Suppressor macrophage (primary cell): ENCODE data around the gene SUPT16H.
"Not testable (repeated sequence)": the region's sequence is repeated elsewhere in the genome, so short reads cannot be mapped to it uniquely, and the experiment has no call there.

Experiments
- DNase-seq, 4 experiments: peaks; one replicate each; pipeline ENCODE4 v3.0.0-alpha.2; 2020 to 2022

The SUPT16H gene

GRCh38 chr14:21367582-21368144 lies 16.2 kb downstream of the SUPT16H start:
- DNase-seq: no peak

- DNase-seq: no peak
These were observed 27.3 kb downstream of the SUPT16H start for GRCh38 chr14:21356511-21356910.

- DNase-seq: peak; percentile 69 to 84 (median 83)
These were observed 31.2 kb downstream of the SUPT16H start for GRCh38 chr14:21352587-21352986.

DNA sequence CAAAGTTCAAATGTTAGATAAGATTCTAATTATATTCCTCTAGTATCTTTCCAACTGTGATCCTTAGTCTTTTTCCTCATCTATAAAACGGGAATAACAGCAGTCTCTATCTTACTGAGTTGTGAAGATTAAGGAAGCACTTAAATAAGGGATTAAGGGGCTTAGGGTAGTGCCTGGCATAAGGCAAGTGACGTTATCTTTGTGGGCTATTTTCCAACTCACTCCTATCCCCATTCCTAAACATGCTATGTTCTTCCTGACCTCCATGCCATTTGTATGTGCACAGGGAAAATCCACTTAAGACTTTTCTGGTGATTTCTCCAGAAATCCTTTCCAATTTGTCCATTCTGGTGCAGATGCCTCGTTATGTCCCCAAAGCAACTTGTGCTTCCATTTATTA lies 33.3 kb downstream of the SUPT16H start:
- DNase-seq: no peak

- no peak for DNase-seq
These were observed 36.6 kb downstream of the SUPT16H start for GRCh38 chr14:21347201-21347600.

DNA sequence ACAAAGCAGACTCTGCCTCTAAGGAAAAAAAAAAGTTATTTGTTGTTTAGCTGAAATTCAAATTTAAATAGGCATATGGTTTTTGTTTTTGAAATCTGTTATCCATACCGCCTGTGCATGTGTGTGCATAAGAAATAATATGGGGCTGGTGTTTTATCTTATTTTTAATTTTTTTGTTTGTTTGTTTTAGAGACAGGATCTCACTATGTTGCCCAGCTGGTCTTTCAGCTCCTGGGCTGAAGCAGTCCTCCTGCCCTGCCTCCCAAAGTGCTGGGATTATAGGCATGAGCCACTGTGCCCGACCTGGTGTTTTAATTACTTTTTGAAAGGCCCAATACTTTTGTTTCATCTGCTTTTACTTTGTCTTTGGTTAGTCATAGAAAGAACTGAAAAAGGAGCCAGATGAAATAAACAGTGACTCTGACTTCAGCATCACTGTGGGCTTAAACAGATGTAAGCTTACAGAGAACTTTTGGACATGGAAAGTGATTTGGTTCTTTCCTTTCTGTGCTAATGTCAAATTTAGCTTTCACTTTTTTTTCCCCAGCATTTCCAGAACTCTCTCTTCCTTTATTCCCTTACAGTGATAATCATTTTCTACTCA lies 37.2 kb downstream of the SUPT16H start:
- DNase-seq: no peak

GRCh38 chr14:21343035-21343794 lies 40.6 kb downstream of the SUPT16H start:
- peak; percentile 10 to 31 (median 27) for DNase-seq

GRCh38 chr14:21334202-21334906 lies 49.5 kb downstream of the SUPT16H start:
- no peak for DNase-seq

DNA sequence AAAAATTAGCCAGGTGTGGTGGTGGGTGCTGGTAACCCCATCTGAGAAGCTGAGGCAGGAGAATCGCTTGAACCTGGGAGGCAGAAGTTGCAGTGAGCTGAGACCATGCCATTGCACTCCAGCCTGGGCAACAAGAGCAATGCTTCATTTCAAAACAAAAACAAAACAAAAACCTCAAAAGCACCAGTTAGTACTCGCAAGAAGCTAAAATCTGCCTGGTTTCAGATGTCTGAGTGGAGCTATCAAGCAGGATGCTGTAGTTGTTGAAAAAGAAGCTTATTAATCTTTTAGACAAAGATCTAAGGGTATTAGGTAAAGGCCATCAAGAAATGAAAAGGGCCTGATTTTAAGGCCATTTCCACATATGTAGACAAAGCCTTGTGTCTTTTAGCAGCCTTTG lies 50.9 kb downstream of the SUPT16H start:
- DNase-seq: no peak

DNA sequence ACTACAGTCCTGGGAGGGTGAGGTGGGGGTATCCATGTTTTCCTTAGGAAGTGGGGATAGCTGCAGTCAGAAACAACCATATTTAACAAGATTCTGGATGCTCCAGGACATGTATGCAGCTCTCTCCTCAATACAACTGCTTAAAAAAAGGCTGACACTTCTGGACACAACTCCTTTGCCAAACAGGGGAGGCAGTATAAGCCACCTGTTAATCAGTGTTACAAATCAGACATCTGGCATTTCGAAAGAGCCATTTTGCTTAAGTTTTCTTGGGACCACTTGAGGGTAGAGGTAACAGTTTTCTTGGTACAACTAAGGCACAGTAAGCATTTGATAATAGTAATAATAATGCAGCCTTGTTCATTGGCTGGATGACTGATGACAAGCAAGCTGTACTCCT lies 56.8 kb downstream of the SUPT16H start:
- no peak for DNase-seq

DNA sequence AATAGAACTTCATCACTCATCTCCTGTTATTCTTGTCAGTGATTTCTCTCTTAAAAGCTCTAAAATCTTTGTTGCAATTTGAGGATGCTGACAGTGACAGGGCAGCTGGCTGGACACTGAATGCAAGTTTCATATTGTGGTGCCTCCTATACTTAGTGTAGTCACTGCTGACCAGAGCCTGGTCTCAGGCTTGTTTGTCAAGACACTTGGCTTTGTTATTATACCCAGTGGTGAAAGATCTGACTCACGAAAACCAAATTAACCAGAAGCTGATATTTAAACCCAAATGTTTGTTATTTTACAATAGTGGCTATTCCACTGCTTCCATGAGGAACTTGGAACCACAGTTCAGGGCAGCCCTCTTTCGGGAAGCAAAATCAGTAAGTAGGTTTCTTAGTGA lies 61.1 kb downstream of the SUPT16H start:
- no peak for DNase-seq

DNA sequence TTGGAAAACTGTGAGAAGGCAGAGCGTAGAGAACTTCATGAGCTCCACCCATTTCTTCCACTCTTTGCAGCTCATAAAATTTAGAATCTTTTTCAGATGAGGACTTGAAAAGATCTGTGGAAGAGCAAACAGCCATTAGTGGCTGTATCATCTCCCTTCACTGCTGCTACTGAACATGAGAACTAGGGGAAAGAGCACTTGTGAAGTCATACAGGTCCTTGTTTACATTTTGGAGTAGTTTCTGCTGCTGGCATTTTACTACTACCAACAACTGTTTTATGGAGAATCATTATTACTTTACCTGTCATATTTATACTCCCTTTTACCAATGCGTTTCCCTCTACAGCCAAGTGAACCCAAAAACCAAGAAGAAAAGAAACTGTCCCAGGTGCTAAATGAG lies 62.9 kb downstream of the SUPT16H start:
- no peak for DNase-seq

GRCh38 chr14:21317398-21317797 lies 66.4 kb downstream of the SUPT16H start:
- peak; percentile 56 to 85 (median 68) for DNase-seq

GRCh38 chr14:21313512-21313911 lies 70.3 kb downstream of the SUPT16H start:
- peak in 2 of 4 experiments; percentile 35 to 44 for DNase-seq

GRCh38 chr14:21311614-21312013 lies 72.2 kb downstream of the SUPT16H start:
- no peak for DNase-seq

- DNase-seq: no peak
These were observed 73.9 kb downstream of the SUPT16H start for GRCh38 chr14:21309956-21310355.

- no peak for DNase-seq
These were observed 74.6 kb downstream of the SUPT16H start for GRCh38 chr14:21309238-21309636.

DNA sequence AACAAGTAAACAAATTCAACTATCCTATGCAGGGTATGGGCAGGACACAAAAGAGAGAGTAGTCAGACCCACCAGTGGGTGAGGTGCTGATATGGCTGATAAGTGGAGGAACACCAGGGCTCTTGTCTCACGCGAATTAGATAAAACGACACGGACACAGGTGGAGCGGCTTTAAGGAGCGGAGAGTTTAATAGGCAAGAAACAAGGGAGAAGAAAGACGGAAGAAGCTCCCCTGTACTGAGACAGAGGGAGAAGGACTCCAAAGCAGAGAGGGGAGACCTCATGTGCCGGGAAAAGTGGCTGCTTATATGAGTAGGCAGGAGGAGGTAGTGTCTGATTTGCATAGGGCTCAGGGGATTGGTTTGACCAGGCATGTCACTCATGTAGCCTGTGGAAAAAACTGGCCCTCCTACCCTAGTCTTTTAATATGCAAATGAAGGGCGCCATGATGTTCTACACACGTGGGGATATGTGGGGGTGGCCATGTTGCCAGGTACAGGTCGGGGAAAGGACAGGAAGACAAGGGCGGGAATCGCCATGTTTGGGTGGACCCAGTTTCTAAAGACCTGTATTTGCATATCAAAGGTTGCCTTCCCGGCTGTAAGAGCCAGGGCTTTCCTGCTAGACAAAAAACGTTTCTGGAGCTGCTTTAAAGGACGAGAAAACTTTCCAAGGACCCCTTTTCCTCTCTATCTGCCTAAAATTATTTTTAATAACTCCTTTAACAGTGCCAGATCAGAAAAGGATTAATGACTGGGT lies 75.2 kb downstream of the SUPT16H start:
- peak; percentile 63 to 79 (median 76) for DNase-seq

DNA sequence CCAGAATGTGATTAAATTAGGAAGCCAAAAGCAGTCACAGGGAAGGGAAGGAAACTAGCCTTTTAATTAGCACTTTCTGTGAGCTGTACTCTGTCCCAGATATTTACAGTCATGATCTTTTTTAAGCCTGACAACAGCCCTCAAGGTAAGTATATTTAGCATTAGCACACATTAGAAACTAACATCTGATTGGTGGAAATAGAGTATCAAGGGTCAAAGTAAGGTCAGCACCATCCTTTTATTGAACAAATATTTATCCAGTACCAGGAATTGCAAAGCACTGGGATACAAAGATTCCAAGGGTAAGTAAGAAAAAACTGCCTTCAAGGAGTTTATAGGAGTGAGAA lies 75.7 kb downstream of the SUPT16H start:
- no peak for DNase-seq

DNA sequence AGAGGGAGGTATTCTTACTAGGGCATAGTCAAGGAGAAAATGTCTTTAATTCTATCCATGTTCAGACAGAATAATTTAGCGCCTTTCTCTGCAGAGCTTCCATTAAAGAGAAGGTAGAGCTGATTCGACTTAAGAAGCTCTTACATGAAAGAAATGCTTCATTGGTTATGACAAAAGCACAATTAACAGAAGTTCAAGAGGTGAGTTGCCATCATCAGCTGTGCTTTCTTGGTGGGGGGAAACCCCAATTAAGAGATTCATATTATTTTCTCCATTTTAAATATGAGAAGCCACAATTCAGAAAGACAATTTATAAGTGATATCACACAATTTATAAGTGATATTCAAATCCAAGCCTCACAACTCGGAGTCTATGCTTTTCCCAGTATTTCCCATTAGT lies 76.2 kb downstream of the SUPT16H start:
- no peak for DNase-seq

DNA sequence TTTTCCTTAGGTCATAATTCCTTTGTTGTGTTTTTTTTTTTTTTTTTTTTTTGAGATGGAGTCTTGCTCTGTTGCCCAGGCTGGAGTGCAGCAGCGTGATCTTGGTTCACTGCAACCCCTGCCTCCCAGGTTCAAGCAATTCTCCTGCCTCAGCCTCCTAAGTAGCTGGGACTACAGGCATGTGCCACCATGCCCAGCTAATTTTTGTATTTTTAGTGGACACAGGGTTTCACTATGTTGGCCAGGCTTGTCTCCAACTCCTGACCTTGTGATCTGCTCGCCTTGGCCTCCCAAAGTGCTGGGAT lies 81.0 kb downstream of the SUPT16H start:
- not testable (repeated sequence) for DNase-seq

- DNase-seq: no peak
These were observed 81.6 kb downstream of the SUPT16H start for GRCh38 chr14:21302013-21302835.
